K562 (cell line): ENCODE results near the gene CCDC183. TPM values are rescaled to one million over a fixed set of nuclear protein-coding genes. Genes with fewer than 3 reads are reported as not detected.

Experiments
- BRCA1 ChIP-seq, 2 experiments: fragments of 450-650 bp in 1 of 2; sonication (generic) in 1 of 2; formaldehyde crosslinking in 1 of 2; IDR thresholded peaks; 2 replicates each; pipeline versions ENCODE4 v1.5.0 to v1.6.1; 2017 to 2020; ENCODE audit warnings: mild to moderate bottlenecking in 1 of 2, missing genetic modification reagents in 1 of 2
- CBFA2T2 ChIP-seq: fragments of 450-650 bp; conservative IDR thresholded peaks from 2 replicates; pipeline ENCODE4 v1.6.1; 2017; ENCODE audit warnings: mild to moderate bottlenecking
- CBFB ChIP-seq: sonication (generic); formaldehyde crosslinking; IDR thresholded peaks from 2 replicates; pipeline ENCODE4 v1.4.0; 2020; ENCODE audit warnings: mild to moderate bottlenecking, missing genetic modification reagents
- CBX8 ChIP-seq: fragments of 200-600 bp; sonication (generic); IDR thresholded peaks from 2 replicates; pipeline ENCODE4 v1.6.1; 2012; ENCODE audit warnings: borderline replicate concordance, mixed run types, low read depth, mild to moderate bottlenecking, moderate library complexity, mixed read lengths, low read length, control low read depth, inconsistent platforms; ENCODE audit not compliant: poor library complexity, severe bottlenecking; ENCODE audit errors: extremely low read depth
- HDAC2 ChIP-seq: fragments of 450-650 bp; IDR thresholded peaks from 2 replicates; pipeline ENCODE4 v1.6.1; 2016; ENCODE audit warnings: mild to moderate bottlenecking
- JUN ChIP-seq, 2 experiments: sonication (generic) in 1 of 2; formaldehyde crosslinking in 1 of 2; IDR thresholded peaks; 2 replicates each; pipeline versions ENCODE4 v1.6.1 to v1.8.0; 2012 to 2022; ENCODE audit warnings: borderline replicate concordance in 2 of 2, mild to moderate bottlenecking in 2 of 2, improper control_type of control experiment in 1 of 2, low read depth in 1 of 2, low read length in 1 of 2, missing genetic modification reagents in 1 of 2
- SLC30A9 ChIP-seq: fragments of 250-450 bp; sonication (Bioruptor Pico); IDR thresholded peaks from 2 replicates; pipeline ENCODE4 v1.8.0; 2022; ENCODE audit warnings: mild to moderate bottlenecking, moderate library complexity
- ZNF695 ChIP-seq: fragments of 450-650 bp; formaldehyde crosslinking; IDR thresholded peaks from 2 replicates; pipeline ENCODE4 v1.4.0; 2020; ENCODE audit warnings: mild to moderate bottlenecking, moderate library complexity
- ZNF778 ChIP-seq: fragments of 450-650 bp; formaldehyde crosslinking; IDR thresholded peaks from 2 replicates; pipeline ENCODE4 v1.4.0; 2020; ENCODE audit warnings: mild to moderate bottlenecking, moderate library complexity
- polyA plus RNA-seq, 8 experiments: library from polyadenylated mRNA; depleted of rRNA in 4 of 8; stranded (reverse) in 5 of 8; unstranded in 3 of 8; fragments of >200 nt; fragmentation: Nextera tagmentation in 2 of 8; fragmentation: Illumina TruSeq in 1 of 8; extraction: Ambion mirVana in 2 of 8; extraction: Trizol in 1 of 8; gene quantifications; 2 replicates each; pipeline versions ENCODE4 v1.2.1 to v1.2.3, GENCODE V29; 2011 to 2014; ENCODE audit warnings: inconsistent platforms in 1 of 8, missing spikeins in 1 of 8
- total RNA-seq, 7 experiments: library from RNA; depleted of rRNA in 6 of 7; stranded (reverse); fragments of >200 nt in 6 of 7; fragmentation: Illumina TruSeq in 2 of 7; extraction: Trizol in 2 of 7; gene quantifications; 2 replicates each; pipeline versions ENCODE4 v1.2.1 to v1.2.3, GENCODE V29; 2011 to 2021; ENCODE audit warnings: low replicate concordance in 1 of 7
- TF ChIP-seq, protein P1 (sequence below), 2 experiments: fragments of 450-650 bp; IDR thresholded peaks; 2 replicates each; pipeline ENCODE4 v1.6.1; 2016
- TF ChIP-seq, protein P2 (sequence below): fragments of 250-450 bp; sonication (Bioruptor Pico); IDR thresholded peaks from 2 replicates; pipeline ENCODE4 v1.4.0; 2020
- TF ChIP-seq, protein P3 (sequence below): sonication (generic); formaldehyde crosslinking; IDR thresholded peaks from 2 replicates; pipeline ENCODE4 v1.4.0; 2020; ENCODE audit warnings: mild to moderate bottlenecking, missing genetic modification reagents
- TF ChIP-seq, protein P4 (sequence below): fragments of 450-650 bp; IDR thresholded peaks from 2 replicates; pipeline ENCODE4 v1.6.1; 2016; ENCODE audit warnings: low read depth, mild to moderate bottlenecking, moderate library complexity
- TF ChIP-seq, protein P5 (sequence below): fragments of 250-450 bp; sonication (Bioruptor Pico); IDR thresholded peaks from 2 replicates; pipeline ENCODE4 v1.4.0; 2020

Gene CCDC183
- total and polyA plus RNA-seq, 9 of the 15 experiments (the other 6 are each of a cell fraction or from before 2014, with no cell fraction given), result 0.21 to 0.60 (median 0.29) TPM; not detected in 4

DNA sequence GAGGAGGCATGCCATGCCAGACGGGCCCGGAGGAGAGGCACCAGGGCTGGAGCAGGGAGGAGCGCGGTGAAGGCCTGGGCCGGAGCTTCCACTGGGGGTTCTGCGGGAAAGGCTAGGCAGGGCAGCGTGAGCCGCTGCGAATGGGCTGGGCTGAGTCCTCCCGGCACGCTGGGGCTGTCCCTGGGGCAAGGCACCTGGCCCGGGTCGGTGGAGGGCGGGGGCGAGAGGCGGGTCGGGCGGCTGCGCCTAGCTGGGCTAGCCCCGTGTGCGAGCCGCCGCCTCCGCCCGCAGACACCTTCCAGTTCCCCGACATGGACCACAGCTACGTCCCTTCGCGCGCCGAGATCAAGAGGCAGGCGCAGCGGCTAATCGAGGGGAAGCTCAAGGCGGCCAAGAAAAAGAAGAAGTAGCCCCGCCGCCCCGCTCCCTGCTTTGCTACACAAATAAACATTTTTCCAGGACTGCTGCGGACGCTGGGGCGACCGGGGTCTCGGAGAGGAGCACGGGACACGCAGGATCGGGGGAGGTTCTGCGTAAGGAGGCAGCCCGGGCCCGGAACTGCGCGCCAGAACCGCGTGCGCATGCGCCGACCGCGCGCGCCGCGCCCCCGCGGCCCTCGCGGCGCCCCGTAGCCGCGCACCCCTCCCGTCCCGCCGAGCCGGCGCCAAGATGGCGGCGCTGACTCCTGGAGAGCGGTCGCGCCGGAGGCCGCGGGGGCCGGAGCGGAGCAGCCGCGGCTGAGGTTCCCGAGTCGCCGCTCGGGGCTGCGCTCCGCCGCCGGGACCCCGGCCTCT is 11.3 kb downstream of the CCDC183 start, which contains the start of gene RABL6 (continued):
- TF ChIP-seq, protein P1, sequence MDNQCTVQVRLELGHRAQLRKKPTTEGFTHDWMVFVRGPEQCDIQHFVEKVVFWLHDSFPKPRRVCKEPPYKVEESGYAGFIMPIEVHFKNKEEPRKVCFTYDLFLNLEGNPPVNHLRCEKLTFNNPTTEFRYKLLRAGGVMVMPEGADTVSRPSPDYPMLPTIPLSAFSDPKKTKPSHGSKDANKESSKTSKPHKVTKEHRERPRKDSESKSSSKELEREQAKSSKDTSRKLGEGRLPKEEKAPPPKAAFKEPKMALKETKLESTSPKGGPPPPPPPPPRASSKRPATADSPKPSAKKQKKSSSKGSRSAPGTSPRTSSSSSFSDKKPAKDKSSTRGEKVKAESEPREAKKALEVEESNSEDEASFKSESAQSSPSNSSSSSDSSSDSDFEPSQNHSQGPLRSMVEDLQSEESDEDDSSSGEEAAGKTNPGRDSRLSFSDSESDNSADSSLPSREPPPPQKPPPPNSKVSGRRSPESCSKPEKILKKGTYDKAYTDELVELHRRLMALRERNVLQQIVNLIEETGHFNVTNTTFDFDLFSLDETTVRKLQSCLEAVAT (IDR thresholded peaks at IDR 0.05), result 0 out of 4 replicates have a peak, but pooled peaks of 1 of the 2 experiments have one; percentile 25
- TF ChIP-seq, protein P2, sequence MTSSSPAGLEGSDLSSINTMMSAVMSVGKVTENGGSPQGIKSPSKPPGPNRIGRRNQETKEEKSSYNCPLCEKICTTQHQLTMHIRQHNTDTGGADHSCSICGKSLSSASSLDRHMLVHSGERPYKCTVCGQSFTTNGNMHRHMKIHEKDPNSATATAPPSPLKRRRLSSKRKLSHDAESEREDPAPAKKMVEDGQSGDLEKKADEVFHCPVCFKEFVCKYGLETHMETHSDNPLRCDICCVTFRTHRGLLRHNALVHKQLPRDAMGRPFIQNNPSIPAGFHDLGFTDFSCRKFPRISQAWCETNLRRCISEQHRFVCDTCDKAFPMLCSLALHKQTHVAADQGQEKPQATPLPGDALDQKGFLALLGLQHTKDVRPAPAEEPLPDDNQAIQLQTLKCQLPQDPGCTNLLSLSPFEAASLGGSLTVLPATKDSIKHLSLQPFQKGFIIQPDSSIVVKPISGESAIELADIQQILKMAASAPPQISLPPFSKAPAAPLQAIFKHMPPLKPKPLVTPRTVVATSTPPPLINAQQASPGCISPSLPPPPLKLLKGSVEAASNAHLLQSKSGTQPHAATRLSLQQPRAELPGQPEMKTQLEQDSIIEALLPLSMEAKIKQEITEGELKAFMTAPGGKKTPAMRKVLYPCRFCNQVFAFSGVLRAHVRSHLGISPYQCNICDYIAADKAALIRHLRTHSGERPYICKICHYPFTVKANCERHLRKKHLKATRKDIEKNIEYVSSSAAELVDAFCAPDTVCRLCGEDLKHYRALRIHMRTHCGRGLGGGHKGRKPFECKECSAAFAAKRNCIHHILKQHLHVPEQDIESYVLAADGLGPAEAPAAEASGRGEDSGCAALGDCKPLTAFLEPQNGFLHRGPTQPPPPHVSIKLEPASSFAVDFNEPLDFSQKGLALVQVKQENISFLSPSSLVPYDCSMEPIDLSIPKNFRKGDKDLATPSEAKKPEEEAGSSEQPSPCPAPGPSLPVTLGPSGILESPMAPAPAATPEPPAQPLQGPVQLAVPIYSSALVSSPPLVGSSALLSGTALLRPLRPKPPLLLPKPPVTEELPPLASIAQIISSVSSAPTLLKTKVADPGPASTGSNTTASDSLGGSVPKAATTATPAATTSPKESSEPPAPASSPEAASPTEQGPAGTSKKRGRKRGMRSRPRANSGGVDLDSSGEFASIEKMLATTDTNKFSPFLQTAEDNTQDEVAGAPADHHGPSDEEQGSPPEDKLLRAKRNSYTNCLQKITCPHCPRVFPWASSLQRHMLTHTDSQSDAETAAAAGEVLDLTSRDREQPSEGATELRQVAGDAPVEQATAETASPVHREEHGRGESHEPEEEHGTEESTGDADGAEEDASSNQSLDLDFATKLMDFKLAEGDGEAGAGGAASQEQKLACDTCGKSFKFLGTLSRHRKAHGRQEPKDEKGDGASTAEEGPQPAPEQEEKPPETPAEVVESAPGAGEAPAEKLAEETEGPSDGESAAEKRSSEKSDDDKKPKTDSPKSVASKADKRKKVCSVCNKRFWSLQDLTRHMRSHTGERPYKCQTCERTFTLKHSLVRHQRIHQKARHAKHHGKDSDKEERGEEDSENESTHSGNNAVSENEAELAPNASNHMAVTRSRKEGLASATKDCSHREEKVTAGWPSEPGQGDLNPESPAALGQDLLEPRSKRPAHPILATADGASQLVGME (CRISPR knock-in tag), result no peak
- TF ChIP-seq HDAC2, result no peak
- TF ChIP-seq SLC30A9 (CRISPR knock-in tag), result no peak
- no peak for TF ChIP-seq ZNF695 (CRISPR knock-in tag)
- TF ChIP-seq CBX8, result no peak
- TF ChIP-seq CBFA2T2, result no peak
- no peak for TF ChIP-seq CBFB (CRISPR knock-in tag)
- TF ChIP-seq, protein P3, sequence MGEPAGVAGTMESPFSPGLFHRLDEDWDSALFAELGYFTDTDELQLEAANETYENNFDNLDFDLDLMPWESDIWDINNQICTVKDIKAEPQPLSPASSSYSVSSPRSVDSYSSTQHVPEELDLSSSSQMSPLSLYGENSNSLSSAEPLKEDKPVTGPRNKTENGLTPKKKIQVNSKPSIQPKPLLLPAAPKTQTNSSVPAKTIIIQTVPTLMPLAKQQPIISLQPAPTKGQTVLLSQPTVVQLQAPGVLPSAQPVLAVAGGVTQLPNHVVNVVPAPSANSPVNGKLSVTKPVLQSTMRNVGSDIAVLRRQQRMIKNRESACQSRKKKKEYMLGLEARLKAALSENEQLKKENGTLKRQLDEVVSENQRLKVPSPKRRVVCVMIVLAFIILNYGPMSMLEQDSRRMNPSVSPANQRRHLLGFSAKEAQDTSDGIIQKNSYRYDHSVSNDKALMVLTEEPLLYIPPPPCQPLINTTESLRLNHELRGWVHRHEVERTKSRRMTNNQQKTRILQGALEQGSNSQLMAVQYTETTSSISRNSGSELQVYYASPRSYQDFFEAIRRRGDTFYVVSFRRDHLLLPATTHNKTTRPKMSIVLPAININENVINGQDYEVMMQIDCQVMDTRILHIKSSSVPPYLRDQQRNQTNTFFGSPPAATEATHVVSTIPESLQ (CRISPR knock-in tag), result no peak
- no peak for TF ChIP-seq BRCA1 (IDR thresholded peaks at IDR 0.05)
- no peak for TF ChIP-seq BRCA1 (CRISPR knock-in tag; IDR thresholded peaks at IDR 0.05)
- TF ChIP-seq, protein P4, sequence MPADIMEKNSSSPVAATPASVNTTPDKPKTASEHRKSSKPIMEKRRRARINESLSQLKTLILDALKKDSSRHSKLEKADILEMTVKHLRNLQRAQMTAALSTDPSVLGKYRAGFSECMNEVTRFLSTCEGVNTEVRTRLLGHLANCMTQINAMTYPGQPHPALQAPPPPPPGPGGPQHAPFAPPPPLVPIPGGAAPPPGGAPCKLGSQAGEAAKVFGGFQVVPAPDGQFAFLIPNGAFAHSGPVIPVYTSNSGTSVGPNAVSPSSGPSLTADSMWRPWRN, result no peak
- TF ChIP-seq, protein P5, sequence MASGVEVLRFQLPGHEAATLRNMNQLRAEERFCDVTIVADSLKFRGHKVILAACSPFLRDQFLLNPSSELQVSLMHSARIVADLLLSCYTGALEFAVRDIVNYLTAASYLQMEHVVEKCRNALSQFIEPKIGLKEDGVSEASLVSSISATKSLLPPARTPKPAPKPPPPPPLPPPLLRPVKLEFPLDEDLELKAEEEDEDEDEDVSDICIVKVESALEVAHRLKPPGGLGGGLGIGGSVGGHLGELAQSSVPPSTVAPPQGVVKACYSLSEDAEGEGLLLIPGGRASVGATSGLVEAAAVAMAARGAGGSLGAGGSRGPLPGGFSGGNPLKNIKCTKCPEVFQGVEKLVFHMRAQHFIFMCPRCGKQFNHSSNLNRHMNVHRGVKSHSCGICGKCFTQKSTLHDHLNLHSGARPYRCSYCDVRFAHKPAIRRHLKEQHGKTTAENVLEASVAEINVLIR (CRISPR knock-in tag), result no peak
- no peak for TF ChIP-seq JUN (IDR thresholded peaks at IDR 0.05; ENCODE audit: borderline replicate concordance, low read depth, low read length)
- no peak for TF ChIP-seq JUN (CRISPR knock-in tag; IDR thresholded peaks at IDR 0.05; ENCODE audit: borderline replicate concordance)
- TF ChIP-seq ZNF778 (CRISPR knock-in tag), result no peak
